HPDE6-E6E7 (cell line): Measurements from ENCODE around the gene MRPL55.

Experiments
- DNase-seq: peaks from one replicate; pipeline ENCODE4 v3.0.0; 2011; ENCODE audit warnings: missing footprints; ENCODE audit errors: extremely low spot score

The MRPL55 gene

GRCh38 chr1:228070173-228070572 is 38.9 kb downstream of the MRPL55 start:
- DNase-seq: no peak

GRCh38 chr1:228068359-228068758 is 40.7 kb downstream of the MRPL55 start:
- no peak for DNase-seq

GRCh38 chr1:228066891-228067654 is 42.0 kb downstream of the MRPL55 start:
- no peak for DNase-seq

DNA sequence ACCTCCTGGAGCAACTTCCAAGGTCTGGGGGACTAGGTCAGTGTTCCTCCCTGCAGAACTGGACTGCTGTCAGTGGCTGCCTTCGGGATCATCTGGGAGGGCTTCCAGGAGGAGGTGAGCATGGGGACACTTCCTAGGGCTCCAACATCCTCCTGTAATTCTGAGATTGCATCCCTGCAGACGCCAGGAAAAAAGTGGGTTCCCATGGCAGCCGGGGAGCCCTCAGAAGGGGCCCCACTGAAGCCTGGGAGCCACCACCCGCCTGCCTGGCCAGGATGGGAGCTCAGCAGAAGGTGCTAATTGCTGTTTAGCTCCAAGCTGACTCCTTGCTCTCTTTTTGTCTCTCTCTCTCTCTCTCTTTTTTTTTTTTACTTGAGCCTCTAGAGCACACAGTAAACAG is 42.7 kb downstream of the MRPL55 start:
- DNase-seq: no peak

DNA sequence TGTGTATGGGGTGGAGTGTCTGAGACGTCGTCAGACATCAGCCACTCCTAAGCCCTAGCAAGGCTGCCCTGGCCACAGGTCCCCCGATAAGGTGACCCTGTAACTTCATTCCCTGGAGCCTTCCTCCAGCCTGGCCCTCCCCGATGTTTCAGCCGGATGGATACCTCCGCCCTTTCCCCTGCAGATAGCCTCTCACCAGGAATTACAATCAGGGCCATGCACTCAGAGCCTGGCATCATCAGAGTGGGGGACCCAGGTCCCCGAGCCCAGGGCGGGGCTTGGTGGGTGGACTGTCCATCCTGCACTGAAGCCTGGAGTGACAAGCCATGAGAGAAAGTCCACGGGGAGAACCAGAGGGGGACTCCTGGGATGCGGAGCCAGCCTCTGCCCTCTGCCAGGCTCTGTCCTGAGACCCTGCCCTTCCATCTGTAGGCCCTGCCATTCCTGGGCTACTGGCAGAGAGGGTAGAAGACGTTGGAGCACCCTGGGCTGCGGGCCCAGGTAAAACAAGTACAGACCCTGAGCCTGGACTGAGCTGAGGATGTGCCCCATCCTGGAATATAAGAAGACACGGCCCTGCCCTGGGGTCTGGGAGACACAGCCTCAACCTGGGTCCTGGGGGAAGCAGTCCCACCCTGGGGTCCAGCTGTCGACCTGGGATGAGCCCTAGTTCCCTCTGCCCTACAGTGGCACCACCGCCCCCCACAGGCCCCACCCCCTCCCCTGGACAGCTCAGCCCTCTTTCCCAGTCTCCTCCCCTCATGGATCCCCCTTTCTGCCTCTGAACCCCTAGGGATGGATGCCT is 43.4 kb downstream of the MRPL55 start:
- DNase-seq: no peak

DNA sequence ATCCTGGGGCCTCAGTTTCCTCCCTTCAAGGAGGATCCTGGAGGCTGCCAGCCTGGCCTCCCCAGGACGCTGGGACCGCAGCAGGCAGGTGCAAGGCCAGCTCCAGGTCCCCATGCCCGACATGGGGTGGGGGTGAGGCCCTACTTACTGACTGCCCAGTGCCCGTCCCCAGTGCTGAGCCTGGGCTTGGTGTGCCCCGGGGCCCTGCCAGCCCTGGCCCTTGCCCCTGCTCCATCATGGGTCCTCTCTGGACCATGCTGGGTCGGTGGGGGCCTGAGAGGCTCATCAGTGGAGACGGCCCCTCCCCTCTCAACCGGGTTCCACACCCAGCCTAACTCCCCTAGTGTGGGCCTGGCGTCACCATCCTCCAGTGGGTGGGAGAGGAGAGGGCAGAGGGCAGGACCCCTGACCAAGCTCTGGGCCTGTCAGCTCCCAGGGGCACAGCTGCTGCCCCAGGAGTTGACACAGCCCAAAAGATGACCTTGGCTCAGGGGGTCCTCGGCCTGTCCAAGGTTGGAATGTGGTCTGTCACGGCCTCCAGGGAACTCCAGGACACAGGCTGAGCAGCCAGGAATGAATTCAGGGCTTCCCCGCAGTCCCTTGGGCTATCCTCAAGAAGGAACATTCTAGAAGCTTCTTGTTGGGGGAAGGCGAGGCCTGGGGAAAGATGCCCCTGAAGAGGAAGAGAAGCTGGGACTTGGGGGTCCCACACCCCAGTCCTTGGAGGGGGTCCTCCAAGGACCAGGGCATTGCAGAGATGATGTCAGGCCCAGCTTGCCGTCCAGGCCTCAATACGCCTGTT is 44.2 kb downstream of the MRPL55 start:
- DNase-seq: no peak

DNA sequence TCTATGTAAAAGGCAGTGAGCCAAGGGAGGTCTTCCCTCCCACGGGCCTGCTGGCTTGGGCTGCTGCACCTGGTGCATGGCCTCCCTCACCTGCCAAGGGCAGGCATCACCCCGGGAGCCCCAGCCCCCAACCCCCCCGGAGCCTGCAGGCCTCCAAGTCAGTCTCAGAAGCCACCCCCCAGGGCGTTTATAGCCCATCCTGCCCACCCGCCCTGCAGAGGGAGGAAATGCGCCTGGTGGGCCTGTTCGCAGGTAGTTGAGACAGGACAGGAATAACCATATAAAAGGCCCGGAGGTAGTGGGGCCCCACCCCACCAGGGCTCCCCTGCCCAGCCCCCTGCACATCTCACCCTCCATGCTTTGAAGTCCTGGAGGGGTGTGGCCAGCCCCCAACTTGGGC is 44.8 kb downstream of the MRPL55 start:
- DNase-seq: no peak

DNA sequence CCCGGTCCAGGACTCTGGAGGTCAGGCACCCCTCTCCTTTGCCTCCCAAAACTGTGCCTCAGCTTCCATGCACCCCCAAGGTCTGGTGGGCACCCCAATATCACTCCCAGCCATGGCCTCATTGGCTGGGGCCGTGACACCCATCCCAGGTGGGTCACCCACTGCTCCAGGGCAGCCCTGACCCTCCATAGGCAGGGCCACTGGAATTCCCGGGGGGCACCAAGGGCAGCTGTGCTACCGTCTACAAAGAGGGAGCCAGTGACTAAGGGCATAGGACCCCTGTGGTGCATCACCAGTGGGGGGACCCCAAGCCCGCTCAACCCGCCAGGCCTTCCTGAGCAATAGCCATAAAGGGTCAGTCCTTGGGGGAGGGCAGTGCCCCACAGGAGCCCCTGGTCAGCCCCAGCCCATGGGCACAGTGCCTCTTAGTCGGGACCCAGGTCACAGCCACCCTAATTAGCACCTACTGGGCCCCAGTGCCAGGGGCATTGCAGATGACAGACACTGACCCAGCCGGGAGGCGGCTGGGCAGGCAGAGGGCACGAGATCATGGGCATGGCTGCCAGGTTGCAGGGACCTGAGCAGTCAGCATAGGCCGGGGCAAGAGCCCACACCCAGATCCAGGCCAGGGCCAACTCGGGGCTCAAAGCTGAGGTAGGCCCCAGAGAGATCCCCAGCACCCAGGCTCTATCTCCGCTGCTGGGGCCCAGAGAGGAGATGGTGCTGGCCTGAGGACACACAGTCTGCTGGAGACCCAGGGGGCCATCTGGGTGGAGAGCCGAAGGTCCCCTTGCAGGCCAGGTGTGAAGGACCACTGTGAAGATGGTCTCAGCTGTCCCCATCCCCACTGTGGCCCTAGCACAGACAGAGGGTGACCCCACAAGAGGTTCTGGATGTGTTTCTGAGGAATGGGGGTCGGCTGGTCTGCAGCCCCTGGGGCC is 45.6 kb downstream of the MRPL55 start:
- no peak for DNase-seq

GRCh38 chr1:228062812-228063211 is 46.3 kb downstream of the MRPL55 start:
- no peak for DNase-seq

DNA sequence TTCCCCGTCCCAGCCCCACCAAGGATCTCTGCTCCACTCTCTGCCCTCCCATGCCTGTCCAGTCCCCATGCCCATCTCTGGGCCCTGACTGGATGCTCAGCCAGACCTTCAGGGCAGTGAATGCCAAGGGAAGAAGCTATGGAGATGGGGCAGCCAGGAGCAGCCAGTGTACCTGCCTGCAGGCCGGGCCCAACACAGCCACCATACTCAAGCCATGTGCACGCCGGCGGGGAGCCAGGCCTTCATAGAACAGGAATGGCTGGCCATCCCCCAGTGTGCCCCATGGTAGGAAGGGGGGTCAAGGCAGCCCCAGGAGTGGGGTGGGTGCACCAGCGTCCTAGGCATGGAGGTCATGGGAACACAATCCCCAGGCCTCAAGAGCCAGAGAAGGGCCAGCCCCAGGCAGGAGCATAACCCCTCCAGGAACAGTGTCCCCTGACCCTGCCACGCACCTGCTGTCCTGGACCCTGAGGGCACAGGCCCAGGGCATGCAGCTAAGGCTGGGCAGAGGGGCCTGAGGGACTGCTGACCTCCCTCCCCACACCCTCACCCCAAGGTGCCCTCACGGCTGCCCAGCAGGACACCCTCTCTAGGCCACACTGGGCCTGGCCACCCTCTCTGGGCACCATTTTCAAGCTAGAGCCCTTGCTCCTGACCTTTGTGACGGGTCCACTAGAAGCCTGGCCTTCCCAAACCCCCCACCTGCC is 46.9 kb downstream of the MRPL55 start:
- no peak for DNase-seq

- no peak for DNase-seq
Measured at GRCh38 chr1:228061411-228062084, 47.6 kb downstream of the MRPL55 start.

GRCh38 chr1:228060458-228061190 is 48.5 kb downstream of the MRPL55 start:
- no peak for DNase-seq

DNA sequence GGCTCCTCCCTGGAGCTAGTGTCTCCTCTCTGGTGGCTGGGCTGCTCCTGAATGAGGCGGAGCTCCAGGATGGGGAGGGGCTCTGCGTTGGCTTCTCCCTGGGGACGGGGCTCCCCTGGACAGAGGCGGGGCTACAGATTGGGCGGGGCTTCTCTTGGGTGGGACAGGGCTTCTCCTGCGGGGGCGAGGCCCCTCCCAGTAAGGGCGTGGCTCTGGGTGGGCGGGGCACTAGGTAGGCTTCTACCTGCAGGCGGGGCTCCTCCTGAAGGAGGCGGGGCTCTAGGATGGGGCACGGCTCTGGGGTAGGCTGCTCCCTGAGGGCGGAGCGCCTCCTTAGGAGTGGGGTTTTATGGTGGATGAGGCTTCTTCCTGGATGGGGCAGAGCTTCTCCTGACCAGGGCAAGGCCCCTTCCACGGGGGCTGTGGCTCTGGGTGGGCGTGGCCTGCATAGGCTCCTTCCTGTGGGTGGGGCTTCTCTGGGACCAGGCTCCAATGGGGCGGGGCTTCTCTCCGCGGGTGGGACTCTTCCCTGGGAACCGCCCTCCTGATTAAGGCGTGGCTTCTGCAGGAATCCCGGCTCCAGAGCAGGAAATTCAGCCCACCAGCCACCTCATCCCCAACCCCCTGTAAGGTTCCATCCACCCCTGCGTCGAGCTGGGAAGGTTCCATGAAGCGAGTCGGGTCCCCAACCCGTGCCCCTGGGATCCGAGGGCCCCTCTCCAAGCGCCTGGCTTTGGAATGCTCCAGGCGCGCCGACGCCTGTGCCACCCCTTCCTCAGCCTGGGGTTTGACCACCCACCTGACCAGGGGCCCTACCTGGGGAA is 49.3 kb downstream of the MRPL55 start:
- DNase-seq: no peak

DNA sequence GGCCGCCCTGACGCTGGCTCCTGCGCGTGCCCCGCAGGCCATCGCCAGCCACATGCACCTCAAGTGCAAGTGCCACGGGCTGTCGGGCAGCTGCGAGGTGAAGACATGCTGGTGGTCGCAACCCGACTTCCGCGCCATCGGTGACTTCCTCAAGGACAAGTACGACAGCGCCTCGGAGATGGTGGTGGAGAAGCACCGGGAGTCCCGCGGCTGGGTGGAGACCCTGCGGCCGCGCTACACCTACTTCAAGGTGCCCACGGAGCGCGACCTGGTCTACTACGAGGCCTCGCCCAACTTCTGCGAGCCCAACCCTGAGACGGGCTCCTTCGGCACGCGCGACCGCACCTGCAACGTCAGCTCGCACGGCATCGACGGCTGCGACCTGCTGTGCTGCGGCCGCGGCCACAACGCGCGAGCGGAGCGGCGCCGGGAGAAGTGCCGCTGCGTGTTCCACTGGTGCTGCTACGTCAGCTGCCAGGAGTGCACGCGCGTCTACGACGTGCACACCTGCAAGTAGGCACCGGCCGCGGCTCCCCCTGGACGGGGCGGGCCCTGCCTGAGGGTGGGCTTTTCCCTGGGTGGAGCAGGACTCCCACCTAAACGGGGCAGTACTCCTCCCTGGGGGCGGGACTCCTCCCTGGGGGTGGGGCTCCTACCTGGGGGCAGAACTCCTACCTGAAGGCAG is 50.0 kb downstream of the MRPL55 start:
- DNase-seq: no peak

DNA sequence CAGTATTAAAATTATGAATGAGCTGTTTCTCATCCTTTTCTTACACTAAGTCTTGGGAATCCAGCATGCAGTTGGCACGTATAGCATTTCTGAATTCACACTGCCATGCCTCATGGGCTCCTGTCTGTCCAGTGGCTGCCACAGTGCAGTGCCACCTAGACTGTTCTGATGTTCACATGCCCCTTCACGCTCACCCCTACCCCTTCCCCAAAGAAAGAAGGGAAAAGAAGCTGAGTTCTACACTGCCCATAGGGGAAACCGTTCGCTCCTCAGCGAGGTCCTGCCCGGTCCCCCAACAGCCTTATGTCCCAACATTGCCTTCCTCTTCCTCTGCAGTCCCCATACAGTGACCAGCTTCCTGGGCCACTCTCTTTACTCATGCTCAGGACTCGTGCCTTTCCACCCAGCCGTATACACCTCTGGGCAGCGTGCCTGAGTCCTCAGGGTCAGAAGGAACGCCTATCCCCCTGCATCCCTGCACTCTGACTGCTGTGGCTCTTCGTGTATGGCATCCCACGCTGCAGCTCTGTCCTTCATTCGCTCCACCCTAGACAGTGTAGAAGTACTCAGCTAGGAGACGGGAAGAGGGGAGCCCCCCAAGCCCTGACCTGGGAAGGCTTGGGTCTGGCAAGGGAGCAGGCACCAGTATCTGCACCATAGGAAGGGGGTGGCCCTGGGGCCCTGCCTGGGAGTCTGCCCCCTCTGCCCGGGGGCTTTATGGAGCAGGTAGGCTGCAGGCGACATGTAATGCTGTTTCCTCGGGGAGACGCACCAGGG is 50.7 kb downstream of the MRPL55 start:
- DNase-seq: no peak
